H1 (cell line): ENCODE measurements around the gene ZNF385B. TPM values are rescaled to one million over a fixed set of nuclear protein-coding genes. Genes with fewer than 3 reads are reported as not detected.

Experiments used
- BRCA1 ChIP-seq: IDR thresholded peaks from 2 replicates; pipeline ENCODE4 v1.6.1; 2012; ENCODE audit warnings: low read depth, low read length, improper control_type of control experiment
- HDAC2 ChIP-seq, 2 experiments: fragments of 300-600 bp in 1 of 2; sonication (generic) in 1 of 2; IDR thresholded peaks; 2 replicates each; pipeline ENCODE4 v1.6.1; 2011 to 2012; ENCODE audit warnings: low read depth in 2 of 2, low read length in 2 of 2, mild to moderate bottlenecking in 2 of 2, moderate library complexity in 2 of 2, borderline replicate concordance in 1 of 2, inconsistent platforms in 1 of 2
- NANOG ChIP-seq: IDR thresholded peaks from 2 replicates; pipeline ENCODE4 v1.6.1; 2011; ENCODE audit warnings: low read length, low read depth, mild to moderate bottlenecking, inconsistent platforms; ENCODE audit not compliant: insufficient read depth, poor library complexity, severe bottlenecking
- RNF2 ChIP-seq: fragments of 200-900, 300-1000 bp; sonication (generic); IDR thresholded peaks from 2 replicates; pipeline ENCODE4 v1.7.1; 2016; ENCODE audit warnings: borderline replicate concordance, low read depth, mild to moderate bottlenecking, antibody characterized with exemption, low read length; ENCODE audit not compliant: poor library complexity, severe bottlenecking; ENCODE audit errors: missing control alignments
- SP1 ChIP-seq: IDR thresholded peaks from 2 replicates; pipeline ENCODE4 v1.6.1; 2011; ENCODE audit warnings: low read depth, low read length
- polyA plus RNA-seq, 7 experiments: library from polyadenylated mRNA; depleted of rRNA in 3 of 7; stranded (reverse) in 5 of 7; unstranded in 2 of 7; fragments of >200 nt in 5 of 7; fragments of 200-250 nt in 2 of 7; gene quantifications; 1 replicate in 5 of 7; 2 replicates in 1 of 7; 4 replicates in 1 of 7; pipeline versions ENCODE4 v1.2.1 to v1.2.3, GENCODE V29; 2011 to 2013; ENCODE audit warnings: missing spikeins in 2 of 7, mixed read lengths in 2 of 7
- total RNA-seq: library from RNA; stranded (reverse); fragmentation: NEBNext Ultra II Directional; extraction: Animal tissue kit (Norgen Biotek cat#: 25700); gene quantifications from 2 replicates; pipeline ENCODE4 v1.2.1, GENCODE V29; 2021
- TF ChIP-seq, protein P1 (sequence below): fragments of 300-600 bp; sonication (generic); IDR thresholded peaks from 2 replicates; pipeline ENCODE4 v1.7.1; 2012; ENCODE audit warnings: low read length, moderate library complexity, mild to moderate bottlenecking, inconsistent platforms; ENCODE audit not compliant: insufficient replicate concordance
- TF ChIP-seq, protein P2 (sequence below): IDR thresholded peaks from 2 replicates; pipeline ENCODE4 v1.6.1; 2011; ENCODE audit warnings: low read length, improper control_type of control experiment

ZNF385B gene
- total and polyA plus RNA-seq, 2 of the 8 experiments (the other 6 are each of a cell fraction or from before 2014, with no cell fraction given), result 1.1 to 3.7 TPM

DNA sequence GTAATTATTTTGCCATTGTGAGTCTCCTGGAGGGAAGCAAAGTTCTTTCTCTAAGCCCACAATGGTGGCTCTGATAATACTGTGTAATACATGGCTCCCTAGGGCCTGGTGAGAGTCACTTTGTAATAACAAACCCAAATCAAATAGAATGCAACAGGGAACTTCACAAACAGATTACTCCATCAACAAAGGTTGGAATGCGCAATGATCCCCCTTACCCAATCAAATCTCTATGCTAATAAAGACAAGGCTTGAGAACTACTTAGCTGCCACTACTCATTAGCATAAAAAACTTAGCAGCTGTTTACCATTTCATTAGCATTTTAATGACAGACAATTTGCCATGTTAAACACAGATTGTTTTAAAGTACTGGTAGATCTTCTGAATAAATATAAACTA, 311.2 kb downstream of the ZNF385B start (continued):
- TF ChIP-seq, protein P1, sequence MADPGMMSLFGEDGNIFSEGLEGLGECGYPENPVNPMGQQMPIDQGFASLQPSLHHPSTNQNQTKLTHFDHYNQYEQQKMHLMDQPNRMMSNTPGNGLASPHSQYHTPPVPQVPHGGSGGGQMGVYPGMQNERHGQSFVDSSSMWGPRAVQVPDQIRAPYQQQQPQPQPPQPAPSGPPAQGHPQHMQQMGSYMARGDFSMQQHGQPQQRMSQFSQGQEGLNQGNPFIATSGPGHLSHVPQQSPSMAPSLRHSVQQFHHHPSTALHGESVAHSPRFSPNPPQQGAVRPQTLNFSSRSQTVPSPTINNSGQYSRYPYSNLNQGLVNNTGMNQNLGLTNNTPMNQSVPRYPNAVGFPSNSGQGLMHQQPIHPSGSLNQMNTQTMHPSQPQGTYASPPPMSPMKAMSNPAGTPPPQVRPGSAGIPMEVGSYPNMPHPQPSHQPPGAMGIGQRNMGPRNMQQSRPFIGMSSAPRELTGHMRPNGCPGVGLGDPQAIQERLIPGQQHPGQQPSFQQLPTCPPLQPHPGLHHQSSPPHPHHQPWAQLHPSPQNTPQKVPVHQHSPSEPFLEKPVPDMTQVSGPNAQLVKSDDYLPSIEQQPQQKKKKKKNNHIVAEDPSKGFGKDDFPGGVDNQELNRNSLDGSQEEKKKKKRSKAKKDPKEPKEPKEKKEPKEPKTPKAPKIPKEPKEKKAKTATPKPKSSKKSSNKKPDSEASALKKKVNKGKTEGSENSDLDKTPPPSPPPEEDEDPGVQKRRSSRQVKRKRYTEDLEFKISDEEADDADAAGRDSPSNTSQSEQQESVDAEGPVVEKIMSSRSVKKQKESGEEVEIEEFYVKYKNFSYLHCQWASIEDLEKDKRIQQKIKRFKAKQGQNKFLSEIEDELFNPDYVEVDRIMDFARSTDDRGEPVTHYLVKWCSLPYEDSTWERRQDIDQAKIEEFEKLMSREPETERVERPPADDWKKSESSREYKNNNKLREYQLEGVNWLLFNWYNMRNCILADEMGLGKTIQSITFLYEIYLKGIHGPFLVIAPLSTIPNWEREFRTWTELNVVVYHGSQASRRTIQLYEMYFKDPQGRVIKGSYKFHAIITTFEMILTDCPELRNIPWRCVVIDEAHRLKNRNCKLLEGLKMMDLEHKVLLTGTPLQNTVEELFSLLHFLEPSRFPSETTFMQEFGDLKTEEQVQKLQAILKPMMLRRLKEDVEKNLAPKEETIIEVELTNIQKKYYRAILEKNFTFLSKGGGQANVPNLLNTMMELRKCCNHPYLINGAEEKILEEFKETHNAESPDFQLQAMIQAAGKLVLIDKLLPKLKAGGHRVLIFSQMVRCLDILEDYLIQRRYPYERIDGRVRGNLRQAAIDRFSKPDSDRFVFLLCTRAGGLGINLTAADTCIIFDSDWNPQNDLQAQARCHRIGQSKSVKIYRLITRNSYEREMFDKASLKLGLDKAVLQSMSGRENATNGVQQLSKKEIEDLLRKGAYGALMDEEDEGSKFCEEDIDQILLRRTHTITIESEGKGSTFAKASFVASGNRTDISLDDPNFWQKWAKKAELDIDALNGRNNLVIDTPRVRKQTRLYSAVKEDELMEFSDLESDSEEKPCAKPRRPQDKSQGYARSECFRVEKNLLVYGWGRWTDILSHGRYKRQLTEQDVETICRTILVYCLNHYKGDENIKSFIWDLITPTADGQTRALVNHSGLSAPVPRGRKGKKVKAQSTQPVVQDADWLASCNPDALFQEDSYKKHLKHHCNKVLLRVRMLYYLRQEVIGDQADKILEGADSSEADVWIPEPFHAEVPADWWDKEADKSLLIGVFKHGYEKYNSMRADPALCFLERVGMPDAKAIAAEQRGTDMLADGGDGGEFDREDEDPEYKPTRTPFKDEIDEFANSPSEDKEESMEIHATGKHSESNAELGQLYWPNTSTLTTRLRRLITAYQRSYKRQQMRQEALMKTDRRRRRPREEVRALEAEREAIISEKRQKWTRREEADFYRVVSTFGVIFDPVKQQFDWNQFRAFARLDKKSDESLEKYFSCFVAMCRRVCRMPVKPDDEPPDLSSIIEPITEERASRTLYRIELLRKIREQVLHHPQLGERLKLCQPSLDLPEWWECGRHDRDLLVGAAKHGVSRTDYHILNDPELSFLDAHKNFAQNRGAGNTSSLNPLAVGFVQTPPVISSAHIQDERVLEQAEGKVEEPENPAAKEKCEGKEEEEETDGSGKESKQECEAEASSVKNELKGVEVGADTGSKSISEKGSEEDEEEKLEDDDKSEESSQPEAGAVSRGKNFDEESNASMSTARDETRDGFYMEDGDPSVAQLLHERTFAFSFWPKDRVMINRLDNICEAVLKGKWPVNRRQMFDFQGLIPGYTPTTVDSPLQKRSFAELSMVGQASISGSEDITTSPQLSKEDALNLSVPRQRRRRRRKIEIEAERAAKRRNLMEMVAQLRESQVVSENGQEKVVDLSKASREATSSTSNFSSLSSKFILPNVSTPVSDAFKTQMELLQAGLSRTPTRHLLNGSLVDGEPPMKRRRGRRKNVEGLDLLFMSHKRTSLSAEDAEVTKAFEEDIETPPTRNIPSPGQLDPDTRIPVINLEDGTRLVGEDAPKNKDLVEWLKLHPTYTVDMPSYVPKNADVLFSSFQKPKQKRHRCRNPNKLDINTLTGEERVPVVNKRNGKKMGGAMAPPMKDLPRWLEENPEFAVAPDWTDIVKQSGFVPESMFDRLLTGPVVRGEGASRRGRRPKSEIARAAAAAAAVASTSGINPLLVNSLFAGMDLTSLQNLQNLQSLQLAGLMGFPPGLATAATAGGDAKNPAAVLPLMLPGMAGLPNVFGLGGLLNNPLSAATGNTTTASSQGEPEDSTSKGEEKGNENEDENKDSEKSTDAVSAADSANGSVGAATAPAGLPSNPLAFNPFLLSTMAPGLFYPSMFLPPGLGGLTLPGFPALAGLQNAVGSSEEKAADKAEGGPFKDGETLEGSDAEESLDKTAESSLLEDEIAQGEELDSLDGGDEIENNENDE, result peak; percentile 93
- TF ChIP-seq RNF2 (no peak), SP1 (peak; percentile 85), NANOG (peak; percentile 82), BRCA1 (no peak), HDAC2 (IDR thresholded peaks at IDR 0.05; ENCODE audit: borderline replicate concordance in 1 of 2, low read depth in 2 of 2, low read length in 2 of 2) (0 out of 4 replicates have a peak, but pooled peaks of 1 of the 2 experiments have one; percentile 20)
- TF ChIP-seq, protein P2, sequence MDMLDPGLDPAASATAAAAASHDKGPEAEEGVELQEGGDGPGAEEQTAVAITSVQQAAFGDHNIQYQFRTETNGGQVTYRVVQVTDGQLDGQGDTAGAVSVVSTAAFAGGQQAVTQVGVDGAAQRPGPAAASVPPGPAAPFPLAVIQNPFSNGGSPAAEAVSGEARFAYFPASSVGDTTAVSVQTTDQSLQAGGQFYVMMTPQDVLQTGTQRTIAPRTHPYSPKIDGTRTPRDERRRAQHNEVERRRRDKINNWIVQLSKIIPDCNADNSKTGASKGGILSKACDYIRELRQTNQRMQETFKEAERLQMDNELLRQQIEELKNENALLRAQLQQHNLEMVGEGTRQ, result no peak
- TF ChIP-seq, all 59 proteins: peak for 9
